Adrenal gland (tissue), 12 donors: ENCODE results near the gene MRM1. TPM values are rescaled to one million over a fixed set of nuclear protein-coding genes. Genes with fewer than 3 reads are reported as not detected.

Source experiments
- DNase-seq, 7 donors: peaks; one replicate each; pipeline ENCODE4 v3.0.0-alpha.2; 2019 to 2020
- H3K27ac ChIP-seq, 5 donors: fragments of 200-600 bp; sonication (generic) in 4 of 5; 1 replicate in 3 of 5; 2 replicates in 2 of 5; pipeline versions ENCODE4 v1.5.1 to v1.8.0; 2016 to 2020; ENCODE audit warnings: mild to moderate bottlenecking in 1 of 5
- H3K27me3 ChIP-seq: fragments of 200-600 bp; 2 replicates; pipeline ENCODE4 v1.8.0; 2021
- H3K36me3 ChIP-seq, 2 donors: fragments of 200-600 bp; replicated peaks in 1 of 2; 1 replicate in 1 of 2; 2 replicates in 1 of 2; pipeline versions ENCODE4 v1.5.1 to v1.8.0; 2018 to 2022
- H3K4me1 ChIP-seq, 2 donors: fragments of 200-600 bp; replicated peaks in 1 of 2; 1 replicate in 1 of 2; 2 replicates in 1 of 2; pipeline versions ENCODE4 v1.5.1 to v1.8.0; 2018 to 2021
- H3K4me3 ChIP-seq, 4 donors: fragments of 200-600 bp; sonication (generic) in 3 of 4; one replicate each; pipeline ENCODE4 v1.5.1; 2016 to 2018
- H3K9me3 ChIP-seq, 3 donors: fragments of 200-600 bp; sonication (generic) in 1 of 3; replicated peaks in 1 of 3; 1 replicate in 2 of 3; 2 replicates in 1 of 3; pipeline versions ENCODE4 v1.5.1 to v1.8.0; 2016 to 2021
- POLR2A ChIP-seq, 2 donors: fragments of 450-650 bp; IDR thresholded peaks; one replicate each; pipeline ENCODE4 v1.6.1; 2017; ENCODE audit warnings: antibody characterized with exemption in 2 of 2, mild to moderate bottlenecking in 2 of 2, moderate library complexity in 1 of 2
- WGBS, 4 donors: extraction: QIAGEN DNeasy Blood & Tissue Kit in 2 of 4; methylation state at CpG; one replicate each; pipeline versions ENCODE4 v1.1.5 to v1.1.7; 2013 to 2017; 5-methylcytosine and 5-hydroxymethylcytosine counted together
- intact Hi-C, 2 donors: fragments of 100-400 bp; cut with DNase I; formaldehyde crosslinking; loops; one replicate each; pipeline versions ENCODE4 v1.14.1 to v1.15.0; 2022 to 2023
- polyA plus RNA-seq, 3 donors: library from polyadenylated mRNA; stranded (reverse); fragments of 200-250 nt in 2 of 3; fragments of 350-450 nt in 1 of 3; fragmentation: Illumina TruSeq in 1 of 3; extraction: RNeasy Lipid Tissue Mini Kit (QIAGEN cat#74804) in 1 of 3; gene quantifications; one replicate each; pipeline ENCODE4 v1.2.3, GENCODE V29; 2013 to 2014
- total RNA-seq, 9 donors: library from RNA; depleted of rRNA in 4 of 9; stranded (reverse); fragments of >200 nt in 4 of 9; fragments of 120-200 nt in 1 of 9; fragmentation: NEBNext Ultra II Directional in 1 of 9; extraction: Animal tissue kit (Norgen Biotek cat#: 25700) in 1 of 9; gene quantifications; one replicate each; pipeline versions ENCODE4 v1.1.0 to v1.2.4, GENCODE V29; 2013 to 2023
- TF ChIP-seq, protein P1 (sequence below), 6 experiments: fragments of 450-650 bp in 4 of 6; fragments of 200-600 bp in 2 of 6; sonication (generic) in 1 of 6; IDR thresholded peaks; 1 replicate in 5 of 6; 2 replicates in 1 of 6; pipeline versions ENCODE4 v1.5.1 to v1.8.0; 2016 to 2021; ENCODE audit warnings: antibody characterized with exemption in 6 of 6, mild to moderate bottlenecking in 2 of 6, moderate library complexity in 1 of 6
- donor health status: healthy with polysubstance abuse.
- donor health status: Bipolar disorder and iron deficiency.
- donor health status: DM: yes; HTN: yes; CAD: no.
- donor health status: DM: no; HTN: no; CAD: no.
- donor health status: DM: no; HTN: no; CAD: no.
- donor health status: DM: yes; HTN: yes; CAD: no.

The MRM1 gene
- total and polyA plus RNA-seq, 12 donors, result 5.2 to 18.5 (median 9.7) TPM

DNA sequence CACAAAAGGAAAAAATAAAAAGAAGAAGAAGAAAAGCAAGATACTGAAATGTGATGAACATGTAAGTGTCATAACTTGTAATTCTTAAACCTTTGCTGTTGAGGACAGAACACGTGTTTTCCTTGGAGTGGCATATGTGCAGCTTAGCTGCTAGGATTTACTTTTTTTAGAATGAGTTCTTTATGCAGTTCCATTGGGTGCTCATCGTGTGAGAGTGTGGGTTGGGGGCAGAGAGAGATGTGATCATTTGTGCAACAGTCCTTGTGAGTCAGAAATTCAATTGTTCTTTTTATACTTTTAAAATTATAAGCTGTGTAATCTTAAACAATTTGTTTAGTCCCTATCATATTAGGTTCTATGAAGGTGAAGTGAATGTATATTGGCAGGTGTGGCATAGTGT lies 15.2 kb upstream of the MRM1 start:
- Histone ChIP-seq H3K36me3 (peaks cover 0 to 83% of the 10 kb centered on the region in 2 donors), H3K27me3 (no peaks in the 10 kb centered on the region), H3K4me3 (no peak overlapping the region), H3K4me1 (peaks cover 0 to 2% of the 10 kb centered on the region in 2 donors), H3K27ac (no peak overlapping the region), H3K9me3 (no peaks in the 10 kb centered on the region)
- TF ChIP-seq, protein P1, sequence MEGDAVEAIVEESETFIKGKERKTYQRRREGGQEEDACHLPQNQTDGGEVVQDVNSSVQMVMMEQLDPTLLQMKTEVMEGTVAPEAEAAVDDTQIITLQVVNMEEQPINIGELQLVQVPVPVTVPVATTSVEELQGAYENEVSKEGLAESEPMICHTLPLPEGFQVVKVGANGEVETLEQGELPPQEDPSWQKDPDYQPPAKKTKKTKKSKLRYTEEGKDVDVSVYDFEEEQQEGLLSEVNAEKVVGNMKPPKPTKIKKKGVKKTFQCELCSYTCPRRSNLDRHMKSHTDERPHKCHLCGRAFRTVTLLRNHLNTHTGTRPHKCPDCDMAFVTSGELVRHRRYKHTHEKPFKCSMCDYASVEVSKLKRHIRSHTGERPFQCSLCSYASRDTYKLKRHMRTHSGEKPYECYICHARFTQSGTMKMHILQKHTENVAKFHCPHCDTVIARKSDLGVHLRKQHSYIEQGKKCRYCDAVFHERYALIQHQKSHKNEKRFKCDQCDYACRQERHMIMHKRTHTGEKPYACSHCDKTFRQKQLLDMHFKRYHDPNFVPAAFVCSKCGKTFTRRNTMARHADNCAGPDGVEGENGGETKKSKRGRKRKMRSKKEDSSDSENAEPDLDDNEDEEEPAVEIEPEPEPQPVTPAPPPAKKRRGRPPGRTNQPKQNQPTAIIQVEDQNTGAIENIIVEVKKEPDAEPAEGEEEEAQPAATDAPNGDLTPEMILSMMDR (IDR thresholded peaks at IDR 0.05), result no peak
- TF ChIP-seq POLR2A (IDR thresholded peaks at IDR 0.05), result no peak
- intact Hi-C loops, result no loop called here
- DNase-seq, result no peak
- WGBS, 4 donors, result 87 to 97% (median 93%) methylated on average over 2 of the region's 2 CpGs

DNA sequence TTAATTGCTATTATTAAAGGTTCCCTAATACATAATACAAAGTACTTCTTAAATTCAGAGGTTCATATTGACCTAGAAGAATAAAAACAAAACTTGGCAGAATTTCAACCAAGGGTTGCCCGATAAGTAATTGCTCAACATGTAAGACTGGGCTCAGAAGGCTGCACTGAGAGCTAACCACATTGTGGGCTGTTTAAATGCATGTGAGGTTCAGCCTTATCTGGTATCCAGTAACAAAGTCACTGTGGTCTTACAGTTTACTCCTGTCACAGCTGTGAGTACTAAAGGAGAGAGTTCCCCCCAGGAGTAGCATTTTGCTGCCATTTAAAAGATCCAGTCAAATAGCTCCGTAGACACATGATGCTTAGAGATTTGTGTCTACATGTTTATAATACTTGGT lies 11.3 kb upstream of the MRM1 start:
- peaks cover 0 to 44% of the 10 kb centered on the region in 2 donors for H3K36me3 ChIP-seq
- no peak for TF ChIP-seq POLR2A (IDR thresholded peaks at IDR 0.05)
- TF ChIP-seq, protein P1 (IDR thresholded peaks at IDR 0.05), result no peak
- intact Hi-C loops, result no loop called here
- H3K4me3 ChIP-seq, result no peak overlapping the region
- H3K27ac ChIP-seq, result no peak overlapping the region
- DNase-seq, result peak in 2 of 7 donors; percentile 17 to 35
- no peaks in the 10 kb centered on the region for H3K27me3 ChIP-seq
- whole genome bisulfite sequencing, 4 donors, result 44 to 61% (median 52%) methylated on average over 2 of the region's 2 CpGs
- peaks cover 4 to 16% of the 10 kb centered on the region in 2 donors for H3K4me1 ChIP-seq
- no peaks in the 10 kb centered on the region for H3K9me3 ChIP-seq

DNA sequence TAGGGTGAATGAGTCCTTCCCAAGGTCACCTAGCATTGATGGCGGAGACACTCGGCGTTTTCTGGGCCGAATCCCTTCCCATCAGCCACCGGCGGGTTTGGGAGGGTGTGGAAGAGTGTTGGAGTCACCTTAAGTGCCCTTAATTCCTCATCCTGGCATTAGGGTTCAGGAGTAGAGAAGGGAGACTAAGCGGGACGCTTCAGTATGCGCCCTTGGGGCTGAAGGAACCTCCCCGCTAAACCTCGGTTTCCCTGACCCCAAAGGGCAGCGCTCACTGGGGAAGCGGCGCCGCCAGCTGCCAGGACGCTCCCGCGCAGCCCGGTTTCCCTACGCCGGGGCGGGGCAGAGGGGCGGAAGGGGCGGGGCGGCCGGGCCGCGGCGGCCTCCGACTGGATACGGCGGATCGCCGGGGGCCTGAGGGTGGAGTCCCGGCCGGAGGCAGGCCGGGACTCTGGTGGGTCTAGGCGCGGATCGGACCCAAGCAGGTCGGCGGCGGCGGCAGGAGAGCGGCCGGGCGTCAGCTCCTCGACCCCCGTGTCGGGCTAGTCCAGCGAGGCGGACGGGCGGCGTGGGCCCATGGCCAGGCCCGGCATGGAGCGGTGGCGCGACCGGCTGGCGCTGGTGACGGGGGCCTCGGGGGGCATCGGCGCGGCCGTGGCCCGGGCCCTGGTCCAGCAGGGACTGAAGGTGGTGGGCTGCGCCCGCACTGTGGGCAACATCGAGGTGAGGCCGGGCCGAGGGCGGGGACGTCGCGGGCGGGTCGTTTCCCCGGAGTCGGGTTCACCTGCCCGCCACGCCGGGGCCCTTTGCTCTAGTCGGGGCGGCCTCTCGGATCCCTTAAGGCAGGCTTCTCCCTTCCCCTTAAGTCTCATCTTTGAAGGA lies 9.7 kb upstream of the MRM1 start, which contains the start of gene DHRS11:
Gene DHRS11, plus strand, starts transcription at position 446 of the 882 bp plus-strand sequence. Its CDS starts 131 bp downstream, at position 577.
- Histone ChIP-seq H3K9me3 (no peaks in the 10 kb centered on the region), H3K4me3 (peak within 1 kb of the TSS in 3 of 4 donors; percentile 37 to 82 (median 53)), H3K27ac (peak within 1 kb of the TSS in 2 of 5 donors; percentile 59 to 72), H3K27me3 (no peaks in the 10 kb centered on the region), H3K36me3 (peaks cover 0 to 28% of the 10 kb centered on the region in 2 donors), H3K4me1 (peaks cover 4 to 16% of the 10 kb centered on the region in 2 donors)
- peak in 1 of 2 donors; percentile 35 for TF ChIP-seq POLR2A (IDR thresholded peaks at IDR 0.05)
- TF ChIP-seq, protein P1 (IDR thresholded peaks at IDR 0.05), result no peak
- DNase-seq, result peak; percentile 75 to 89 (median 83)
- WGBS, 4 donors, result 1 to 9% (median 3%) methylated on average over 6 to 87 of the region's 87 CpGs
- intact Hi-C loops, result no loop called here

DNA sequence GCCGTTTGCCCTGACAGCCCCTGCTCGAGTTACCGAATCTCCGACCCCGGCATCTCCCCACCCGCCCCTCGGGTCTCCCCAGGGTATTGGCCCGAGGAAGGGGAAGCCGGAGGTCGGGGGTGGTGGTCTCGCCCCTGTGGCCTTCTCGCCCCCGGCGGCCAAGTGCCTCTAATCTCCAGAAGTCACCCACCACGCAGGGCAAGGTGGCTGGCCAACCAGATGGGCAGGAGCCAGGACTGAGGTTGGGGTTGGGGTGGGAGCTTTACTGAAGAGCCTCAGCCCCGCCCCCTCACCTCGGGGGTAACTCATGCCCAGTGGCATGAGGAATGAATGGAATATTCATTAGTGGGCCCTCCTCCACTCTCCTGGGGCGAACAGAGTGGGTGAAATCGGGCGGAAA lies 9.1 kb upstream of the MRM1 start:
- Histone ChIP-seq H3K36me3 (peaks cover 0 to 22% of the 10 kb centered on the region in 2 donors), H3K9me3 (no peaks in the 10 kb centered on the region), H3K27ac (no peak overlapping the region), H3K4me3 (peak overlapping the region in 3 of 4 donors; percentile 37 to 82 (median 53)), H3K27me3 (no peaks in the 10 kb centered on the region), H3K4me1 (peaks cover 4 to 16% of the 10 kb centered on the region in 2 donors)
- intact Hi-C loops, result no loop called here
- WGBS, 4 donors, result 3 to 15% (median 6%) methylated on average over 5 to 20 of the region's 20 CpGs
- TF ChIP-seq, protein P1 (IDR thresholded peaks at IDR 0.05), result no peak
- TF ChIP-seq POLR2A (IDR thresholded peaks at IDR 0.05), result no peak
- peak in 3 of 7 donors; percentile 17 to 56 (median 37) for DNase-seq
